Activated T-cell treated with anti-CD3 and anti-CD28 coated beads for 4 hours (primary cell): Measurements from ENCODE around the gene SCYL2.
"Not testable (repeated sequence)": the region's sequence is repeated elsewhere in the genome, so short reads cannot be mapped to it uniquely, and the experiment has no call there.

Experiments used
- DNase-seq: peaks from one replicate; pipeline ENCODE4 v3.0.0-alpha.2; 2020

SCYL2 gene

GRCh38 chr12:100265107-100265506, 1.9 kb upstream of the SCYL2 start:
- not testable (repeated sequence) for DNase-seq

GRCh38 chr12:100265732-100266584, 1.0 kb upstream of the SCYL2 start:
- no peak for DNase-seq

GRCh38 chr12:100266585-100266834, 467 bp upstream of the SCYL2 start:
- DNase-seq, result no peak

DNA sequence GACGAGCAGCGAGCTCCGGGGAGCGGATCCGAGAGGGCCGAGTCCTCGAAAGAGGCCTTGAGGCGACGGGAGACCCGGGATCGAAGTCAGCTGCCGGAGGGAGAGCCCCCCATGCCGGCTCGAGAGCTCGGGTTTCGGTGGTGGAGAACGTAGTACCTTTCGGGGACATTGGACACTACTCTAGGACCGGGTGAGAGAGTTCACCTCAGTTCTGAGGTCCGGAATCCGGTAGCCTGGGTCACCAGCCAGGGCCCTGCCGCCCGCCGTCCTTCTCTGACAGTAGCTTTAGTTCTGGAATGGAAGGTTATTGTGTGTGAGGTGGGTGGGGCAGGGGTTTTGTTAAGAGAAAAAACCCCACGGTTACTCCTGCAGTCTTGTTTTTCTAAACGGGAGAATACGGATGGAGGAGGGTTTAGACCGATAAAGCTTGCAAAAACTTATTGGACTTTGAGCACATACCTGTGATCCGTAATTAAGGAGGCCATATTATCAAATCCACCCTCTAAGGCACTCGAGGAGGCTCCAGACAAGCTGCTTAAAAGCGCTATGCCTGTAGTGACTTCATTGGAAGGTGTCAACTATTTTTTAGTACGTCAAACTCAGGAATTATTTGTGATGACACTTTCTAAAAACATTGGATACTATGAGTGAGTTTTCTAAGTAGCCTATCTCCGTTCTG, 765 bp downstream of the SCYL2 start:
- no peak for DNase-seq

- no peak for DNase-seq
Observed at GRCh38 chr12:100268835-100269564, 2.0 kb downstream of the SCYL2 start.

DNA sequence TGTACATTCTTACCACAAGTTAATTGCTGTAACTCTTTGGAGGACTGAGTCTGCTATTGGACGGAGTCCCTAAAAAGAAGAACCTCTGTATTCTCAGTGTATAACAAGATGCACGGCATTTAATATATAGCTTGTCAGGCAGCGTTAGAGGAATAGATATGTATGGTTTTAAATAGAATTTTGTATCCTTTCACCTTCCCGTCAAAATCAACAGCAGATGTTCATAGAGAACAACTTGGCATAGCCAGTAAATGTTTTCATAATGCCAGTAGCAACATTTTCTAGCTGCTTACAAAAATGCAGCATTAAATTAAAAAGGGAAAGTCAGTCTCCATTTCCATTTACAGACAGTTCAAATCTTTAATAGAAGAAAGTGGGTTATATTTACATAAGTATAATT, 6.8 kb downstream of the SCYL2 start:
- no peak for DNase-seq

- no peak for DNase-seq
Observed at GRCh38 chr12:100274291-100274690, 7.3 kb downstream of the SCYL2 start.

DNA sequence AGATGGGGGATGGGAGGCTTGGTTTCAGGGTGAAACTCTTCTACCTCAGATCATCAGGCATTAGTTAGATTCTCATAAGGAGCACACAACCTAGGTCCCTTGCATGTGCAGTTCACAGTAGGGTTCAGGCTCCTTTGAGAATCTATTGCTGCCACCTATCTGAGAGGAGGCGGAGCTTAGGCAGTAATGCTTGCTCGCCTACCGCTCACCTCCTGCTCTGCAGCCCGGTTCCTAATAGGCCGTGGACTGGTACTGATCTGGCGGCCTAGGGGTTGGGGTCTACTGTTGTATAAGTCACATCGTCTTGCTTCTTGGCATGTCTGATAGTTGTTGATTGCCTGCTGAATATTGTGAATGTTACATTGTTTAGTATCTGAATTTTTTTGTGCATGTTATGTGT, 12.2 kb downstream of the SCYL2 start:
- DNase-seq, result no peak

DNA sequence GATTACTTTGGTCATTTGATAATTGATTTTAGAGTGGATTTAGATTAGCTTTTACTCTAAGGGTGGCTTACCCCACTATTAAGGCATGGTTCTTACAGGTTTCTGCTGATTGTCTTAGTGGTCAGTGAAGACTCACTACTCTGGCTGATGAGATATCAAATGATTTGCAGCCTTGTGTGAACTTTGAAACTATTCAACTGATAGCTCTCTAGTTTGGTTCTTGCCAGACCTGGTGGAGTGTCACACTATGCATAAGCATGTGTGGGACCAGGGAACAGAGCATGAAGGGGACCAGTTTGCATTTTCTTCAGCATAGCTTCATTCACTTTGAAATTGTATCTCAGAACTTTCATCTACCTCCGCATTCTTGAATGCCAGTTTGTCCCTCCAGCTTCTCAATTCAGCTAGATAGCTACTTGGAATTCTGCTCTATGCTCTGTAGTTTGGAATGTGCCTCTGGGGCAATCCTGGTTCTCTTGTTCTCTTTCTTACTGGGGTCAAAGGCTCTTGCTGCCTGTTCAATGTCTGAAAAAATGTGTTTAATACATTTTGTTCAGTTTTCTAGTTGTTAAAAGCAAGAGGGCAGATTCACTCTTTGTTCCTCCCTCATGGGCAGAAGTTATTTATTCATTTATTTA, 12.7 kb downstream of the SCYL2 start:
- DNase-seq, result no peak

GRCh38 chr12:100284556-100284955, 17.6 kb downstream of the SCYL2 start:
- DNase-seq, result not testable (repeated sequence)

GRCh38 chr12:100289038-100289437, 22.1 kb downstream of the SCYL2 start:
- DNase-seq, result no peak

GRCh38 chr12:100290016-100290415, 23.0 kb downstream of the SCYL2 start:
- no peak for DNase-seq

- no peak for DNase-seq
Observed at GRCh38 chr12:100293017-100293416, 26.0 kb downstream of the SCYL2 start.

GRCh38 chr12:100294366-100294765, 27.4 kb downstream of the SCYL2 start:
- not testable (repeated sequence) for DNase-seq

DNA sequence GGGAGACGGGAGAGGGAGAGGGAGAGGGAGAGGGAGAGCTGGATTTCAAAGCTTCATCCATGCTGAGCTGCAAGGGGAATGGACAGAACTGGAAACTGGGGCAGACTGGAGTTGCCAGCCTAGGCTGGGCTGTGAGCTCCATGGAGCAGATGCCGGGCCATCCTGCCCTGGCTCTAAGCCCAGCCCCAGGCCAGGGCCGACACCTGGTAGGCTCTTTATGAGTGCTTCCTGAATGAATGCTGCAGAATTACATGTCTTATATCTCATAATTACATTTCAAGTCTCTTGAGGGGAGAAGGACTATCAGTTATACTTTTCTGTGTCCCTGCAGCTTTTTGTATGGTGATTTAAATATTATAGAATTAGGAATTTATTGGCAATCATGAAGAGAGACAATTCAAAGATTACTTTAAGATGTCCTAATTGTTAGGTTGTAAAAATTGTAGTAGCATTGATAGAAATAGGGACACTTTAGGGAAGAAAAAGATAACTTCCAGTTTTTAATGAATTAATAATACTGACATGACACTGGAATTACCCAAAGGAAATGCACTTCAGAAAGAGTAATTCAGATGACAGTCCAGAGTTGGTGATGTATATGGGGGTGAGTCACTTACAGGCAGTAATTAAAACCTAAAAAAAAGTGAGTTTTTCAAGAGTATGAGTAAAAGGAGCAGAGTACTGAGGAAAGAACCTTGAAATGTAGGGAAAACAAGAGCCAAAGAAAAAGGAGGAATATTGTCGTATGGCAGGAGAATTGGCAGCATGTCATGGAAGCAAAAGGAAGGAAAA, 29.0 kb downstream of the SCYL2 start:
- DNase-seq, result no peak

DNA sequence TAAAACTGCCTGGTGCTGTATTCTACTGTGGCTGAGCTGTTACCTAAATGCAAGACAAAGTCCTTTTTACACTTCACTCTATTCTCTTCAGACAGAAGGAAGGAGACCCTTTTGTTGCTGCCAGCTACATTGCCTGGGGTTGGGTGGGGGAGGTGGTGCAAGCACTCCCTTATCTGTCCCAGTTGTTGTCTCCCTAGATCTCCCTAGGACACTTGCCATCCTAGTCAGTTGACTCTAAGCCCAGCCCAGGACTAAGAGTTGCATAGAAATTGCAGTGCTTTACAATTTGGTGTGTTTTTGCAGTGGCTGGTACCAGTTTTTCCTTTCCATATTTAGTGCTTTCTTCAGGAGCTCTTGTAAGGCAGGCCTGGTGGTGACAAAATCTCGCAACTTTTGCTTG, 35.1 kb downstream of the SCYL2 start:
- DNase-seq, result no peak

- DNase-seq, result no peak
Observed at GRCh38 chr12:100303831-100304230, 36.9 kb downstream of the SCYL2 start.

DNA sequence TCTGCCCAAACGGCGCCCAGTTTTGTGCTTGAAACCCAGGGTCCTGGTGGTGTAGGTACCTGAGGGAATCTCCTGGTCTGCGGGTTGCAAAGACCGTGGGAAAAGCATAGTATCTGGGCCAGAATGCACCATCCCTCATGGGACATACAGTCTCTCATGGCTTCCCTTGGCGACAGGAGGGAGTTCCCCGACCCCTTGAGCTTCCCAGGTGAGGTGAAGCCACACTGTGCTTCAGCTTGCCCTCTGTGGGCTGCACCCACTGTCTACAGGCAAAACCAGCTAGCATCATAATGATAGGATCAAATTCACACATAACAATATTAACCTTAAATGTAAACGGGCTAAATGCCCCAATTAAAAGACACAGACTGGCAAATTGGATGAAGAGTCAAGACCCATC, 37.4 kb downstream of the SCYL2 start:
- DNase-seq, result not testable (repeated sequence)

DNA sequence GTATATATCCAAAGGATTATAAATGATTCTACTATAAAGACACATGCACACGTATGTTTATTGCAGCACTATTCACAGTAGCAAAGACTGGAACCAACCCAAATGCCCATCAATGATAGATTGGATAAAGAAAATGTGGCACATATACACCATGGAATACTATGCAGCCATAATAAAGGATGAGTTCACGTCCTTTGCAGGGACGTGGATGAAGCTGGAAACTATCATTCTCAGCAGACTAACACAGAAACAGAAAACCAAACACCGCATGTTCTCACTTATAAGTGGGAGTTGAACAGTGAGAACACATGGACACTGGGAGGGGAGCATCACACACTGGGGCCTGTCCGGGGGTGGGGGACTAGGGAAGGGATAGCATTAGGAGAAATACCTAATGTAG, 41.2 kb downstream of the SCYL2 start:
- DNase-seq, result not testable (repeated sequence)

GRCh38 chr12:100311317-100311716, 44.3 kb downstream of the SCYL2 start:
- no peak for DNase-seq

DNA sequence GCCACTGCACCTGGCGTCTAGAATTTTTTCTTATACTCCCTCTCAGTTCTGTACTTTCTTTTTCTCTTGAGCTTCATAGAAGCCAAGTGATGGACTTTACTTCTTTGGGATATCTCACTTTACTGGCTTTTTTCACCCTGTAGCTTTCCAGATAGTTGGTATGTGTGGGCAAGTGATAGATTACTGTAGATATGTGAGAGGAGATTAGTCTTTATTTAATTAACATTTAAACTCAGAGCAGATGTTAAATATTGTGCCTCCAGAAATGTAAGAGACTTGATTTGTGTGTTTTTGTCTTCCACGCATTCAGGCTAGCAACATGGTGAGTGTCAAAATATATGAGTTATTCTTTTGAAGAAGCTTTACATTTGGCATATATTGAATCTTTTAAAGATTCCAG, 50.4 kb downstream of the SCYL2 start:
- DNase-seq, result no peak

- no peak for DNase-seq
Observed at GRCh38 chr12:100324498-100324897, 57.5 kb downstream of the SCYL2 start.

DNA sequence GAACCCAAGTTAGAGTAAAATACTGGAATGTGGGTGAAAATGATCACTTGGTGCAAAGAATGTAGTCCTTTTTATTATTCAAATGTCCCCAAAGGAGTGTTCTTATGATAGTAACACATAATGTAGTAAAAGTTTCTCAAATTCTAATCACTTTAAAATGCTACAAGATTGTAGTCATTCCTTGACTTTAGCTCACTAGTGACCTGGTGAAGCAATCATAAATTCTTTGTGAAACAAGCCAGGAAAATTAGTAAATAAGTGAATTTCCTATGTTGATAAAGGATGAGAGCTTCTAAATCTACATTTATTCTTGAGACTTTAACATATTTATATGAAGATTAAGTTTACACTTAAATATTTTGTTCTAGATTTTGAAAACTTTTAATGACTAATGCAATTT, 59.2 kb downstream of the SCYL2 start:
- DNase-seq, result no peak
